HG03064 (cell line): ENCODE measurements around the gene MTF2.

Experiments used
- ATAC-seq: cut with Tn5 transposase; IDR thresholded peaks from one replicate; pipeline ENCODE4 v1.9.1; 2021; ENCODE audit warnings: low read depth; ENCODE audit not compliant: unreplicated experiment

Gene MTF2

DNA sequence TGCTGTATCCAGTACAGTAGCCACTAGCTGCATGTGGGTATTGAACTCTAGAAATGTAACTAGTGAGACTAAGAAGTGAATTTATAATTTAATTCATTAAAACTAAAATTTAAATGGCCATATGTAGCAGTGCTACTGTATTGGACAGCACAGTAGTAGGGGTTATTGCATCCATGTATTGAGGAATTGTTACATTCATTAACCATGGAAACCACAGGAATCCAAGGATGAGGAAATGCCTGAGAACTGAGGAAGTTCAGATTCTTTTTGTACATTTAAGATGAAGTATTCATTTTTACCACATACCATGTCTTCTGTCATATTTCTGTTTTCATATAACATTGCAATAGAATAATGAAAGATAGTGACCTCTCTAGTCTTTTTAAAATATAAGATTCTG, 2.6 kb downstream of the MTF2 start:
- no peak for ATAC-seq

DNA sequence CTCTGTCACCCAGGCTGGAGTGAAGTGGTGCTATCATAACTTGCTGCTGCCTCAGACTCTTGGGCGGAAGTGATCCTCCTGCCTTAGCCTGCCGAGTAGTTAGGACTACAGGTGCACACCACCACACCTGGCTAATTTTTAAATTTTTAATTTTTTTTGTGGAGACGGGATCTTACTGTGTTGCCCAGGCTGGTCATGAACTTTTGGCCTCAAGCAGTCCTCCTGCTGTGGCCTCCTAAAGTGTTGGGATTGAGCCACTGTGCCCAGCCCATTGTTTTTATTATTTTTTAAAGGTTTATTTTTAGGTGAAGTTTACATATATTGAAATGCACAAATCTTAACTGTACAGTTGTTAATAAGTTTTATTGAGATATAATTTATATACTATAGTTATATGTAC, 3.2 kb downstream of the MTF2 start:
- ATAC-seq = no peak

DNA sequence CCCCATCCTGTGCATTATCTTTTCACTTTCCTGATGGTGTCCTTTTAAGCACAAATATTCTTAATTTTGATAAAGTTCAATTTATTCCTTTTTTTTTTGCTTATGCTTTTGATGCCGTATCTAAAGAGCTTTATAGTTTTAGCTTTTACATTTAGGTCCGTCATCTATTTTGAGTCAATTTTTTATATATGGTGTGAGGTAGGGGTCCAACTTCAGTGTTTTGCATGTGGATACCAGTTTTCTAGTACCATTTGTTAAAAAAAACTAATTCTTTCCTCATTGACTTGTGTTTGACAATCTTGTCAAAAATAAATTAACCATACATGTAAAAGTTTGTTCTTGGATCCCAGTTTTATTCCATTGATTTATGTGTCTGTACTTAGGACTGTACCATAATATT, 4.9 kb downstream of the MTF2 start:
- no peak for ATAC-seq

DNA sequence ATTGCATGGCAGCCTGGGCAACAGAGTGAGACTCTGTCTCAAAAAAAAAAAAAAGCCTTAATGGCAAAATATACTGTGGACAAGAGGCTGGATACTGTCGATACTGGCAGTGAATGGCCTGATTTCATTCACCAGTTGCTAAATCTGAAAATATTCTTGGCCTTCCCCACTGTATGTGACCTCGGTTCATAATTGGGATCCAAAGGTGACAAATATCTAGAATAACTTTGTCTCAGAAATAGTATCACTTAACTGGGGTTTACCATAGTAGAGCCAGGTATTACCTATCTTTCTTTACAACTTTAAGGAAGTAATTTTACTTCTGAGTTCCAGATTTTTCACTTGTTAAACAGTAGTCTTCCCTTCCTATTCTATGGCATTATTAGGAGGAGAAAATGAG, 8.4 kb downstream of the MTF2 start:
- no peak for ATAC-seq

DNA sequence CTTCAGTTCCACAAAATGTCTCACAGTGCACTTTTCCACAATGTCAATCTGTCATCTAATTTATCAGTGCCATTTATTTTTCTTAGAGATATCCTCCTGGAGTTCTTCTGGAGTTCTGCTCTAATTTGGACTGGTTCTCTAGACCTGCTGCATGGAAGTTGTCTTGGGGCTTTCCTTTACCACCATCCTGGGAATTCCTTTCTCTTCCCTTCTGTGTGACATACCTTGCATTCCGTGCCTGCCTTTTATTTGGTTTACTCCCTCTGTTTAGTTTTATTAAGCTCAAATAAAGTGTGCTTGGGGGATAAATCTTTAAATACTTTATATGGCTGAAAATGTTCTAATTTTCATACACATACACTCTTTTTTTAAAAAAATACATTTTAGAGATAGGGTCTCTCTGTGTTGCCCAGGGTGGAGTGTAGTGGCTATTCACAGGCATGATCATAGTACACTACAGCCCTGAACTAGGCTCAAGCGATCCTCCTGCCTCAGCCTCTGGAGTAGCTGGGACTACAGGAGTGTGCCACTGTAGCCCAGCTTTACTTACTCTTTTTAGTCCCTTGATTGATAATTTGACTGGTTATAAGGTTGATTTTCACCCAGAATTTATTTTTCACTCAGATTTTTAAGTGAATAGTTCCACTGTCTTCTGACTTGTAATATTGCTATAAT, 14.4 kb downstream of the MTF2 start:
- ATAC-seq = no peak

DNA sequence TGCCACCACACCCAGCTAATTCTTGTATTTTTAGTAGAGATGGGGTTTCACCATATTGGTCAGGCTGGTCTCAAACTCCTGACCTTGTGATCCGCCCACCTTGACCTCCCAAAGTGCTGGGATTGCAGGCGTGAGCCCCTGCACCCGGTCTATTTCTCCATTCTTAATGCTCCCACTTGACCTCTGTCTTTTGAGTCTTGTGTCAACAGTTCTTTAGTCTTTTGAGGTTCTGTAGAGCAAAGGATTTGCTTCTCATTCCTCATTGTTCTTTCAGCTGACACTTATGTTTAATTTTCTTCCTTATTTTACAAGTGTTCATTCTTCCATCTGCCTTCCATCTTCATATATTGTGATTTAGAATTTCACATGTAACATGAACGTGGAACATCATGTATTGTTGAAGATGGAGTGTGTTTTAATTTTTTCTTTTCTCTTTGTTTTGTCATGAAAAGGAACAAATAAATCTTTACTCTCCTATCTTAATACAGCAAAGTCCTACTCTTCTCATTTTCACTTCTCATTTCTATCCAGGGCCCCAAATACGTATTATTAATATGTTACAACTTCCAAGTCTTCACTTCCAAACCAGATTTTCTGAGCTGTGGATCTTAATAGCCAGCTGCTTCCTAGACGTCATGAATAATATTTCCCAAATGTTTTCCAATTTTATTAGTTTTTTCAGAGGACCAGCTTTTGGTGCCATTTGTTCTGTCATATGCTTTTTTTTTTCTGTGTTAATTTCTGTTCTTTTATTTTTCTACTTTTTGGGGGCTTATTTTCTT, 16.9 kb downstream of the MTF2 start:
- no peak for ATAC-seq

DNA sequence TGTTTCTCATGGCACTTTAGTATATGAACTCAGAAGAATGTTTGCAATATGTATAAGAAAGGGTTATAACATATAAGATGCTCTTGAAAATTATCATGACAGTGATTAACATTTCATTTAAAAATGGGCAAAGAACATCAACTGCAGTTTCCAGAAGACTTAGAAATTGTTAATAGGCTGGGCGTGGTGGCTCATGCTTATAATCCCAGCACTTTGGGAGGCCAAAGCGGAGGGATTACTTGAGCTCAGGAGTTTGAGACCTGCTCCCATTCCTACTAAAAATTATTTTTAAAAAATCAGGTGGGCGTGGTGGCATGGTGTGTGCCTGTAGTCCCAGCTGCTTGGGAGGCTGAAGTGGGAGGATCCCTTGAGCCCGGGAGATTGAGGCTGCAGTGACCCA, 23.1 kb downstream of the MTF2 start:
- ATAC-seq = no peak

DNA sequence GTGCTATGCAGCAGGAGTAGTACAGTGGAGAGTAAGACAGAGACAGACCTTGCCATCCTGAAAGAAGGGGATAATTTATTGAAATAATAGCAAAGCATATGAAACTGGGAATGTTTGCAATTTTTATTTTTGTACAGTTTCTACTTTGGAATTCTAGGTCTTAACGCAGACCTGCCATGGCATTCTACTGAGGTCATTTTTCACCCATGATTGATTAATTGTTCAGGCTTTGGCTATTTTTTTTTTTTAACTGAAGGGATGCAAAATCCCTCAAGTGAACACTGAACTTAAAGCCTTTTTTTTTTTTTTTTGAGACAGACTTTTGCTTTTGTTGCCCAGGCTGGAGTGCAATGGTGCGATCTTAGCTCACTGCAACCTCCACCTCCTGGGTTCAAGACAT, 27.1 kb downstream of the MTF2 start:
- ATAC-seq = no peak

DNA sequence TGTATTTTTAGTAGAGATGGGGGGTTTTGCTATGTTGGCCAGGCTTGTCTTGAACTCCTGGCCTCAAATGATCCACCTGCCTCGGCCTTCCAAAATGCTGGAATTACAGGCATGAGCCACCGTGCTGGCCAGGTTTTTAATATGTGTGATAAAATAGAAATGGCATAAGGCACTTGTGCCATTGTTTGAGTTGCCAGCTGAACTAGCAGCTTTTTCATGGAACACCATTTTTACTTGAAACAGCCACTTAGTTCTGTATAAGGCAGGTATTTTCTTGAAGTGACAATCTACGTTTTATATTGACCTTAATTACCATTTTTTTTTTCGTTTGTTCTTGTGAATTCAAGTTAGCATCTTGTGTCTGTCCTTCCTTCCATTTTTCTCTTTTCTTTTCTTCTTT, 28.3 kb downstream of the MTF2 start:
- ATAC-seq = no peak

DNA sequence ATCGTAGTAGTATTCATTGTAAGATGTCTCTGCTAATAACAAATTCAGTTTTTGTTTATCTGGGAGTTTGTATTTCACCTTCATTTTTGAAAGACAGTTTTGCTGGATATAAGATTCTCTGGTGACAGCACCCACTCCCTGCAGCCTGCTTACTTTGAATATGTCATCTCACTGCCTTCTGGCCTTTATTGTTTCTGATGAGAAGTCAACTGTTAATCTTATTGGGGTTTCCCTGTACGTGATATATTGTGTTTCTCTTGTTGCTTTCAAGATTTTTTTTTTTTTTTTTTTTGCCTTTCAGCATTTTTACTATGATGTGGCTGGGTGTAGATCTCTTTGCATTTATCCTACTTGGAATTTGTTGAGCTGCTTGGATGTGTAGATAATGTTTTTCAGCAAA, 29.3 kb downstream of the MTF2 start:
- ATAC-seq = no peak

DNA sequence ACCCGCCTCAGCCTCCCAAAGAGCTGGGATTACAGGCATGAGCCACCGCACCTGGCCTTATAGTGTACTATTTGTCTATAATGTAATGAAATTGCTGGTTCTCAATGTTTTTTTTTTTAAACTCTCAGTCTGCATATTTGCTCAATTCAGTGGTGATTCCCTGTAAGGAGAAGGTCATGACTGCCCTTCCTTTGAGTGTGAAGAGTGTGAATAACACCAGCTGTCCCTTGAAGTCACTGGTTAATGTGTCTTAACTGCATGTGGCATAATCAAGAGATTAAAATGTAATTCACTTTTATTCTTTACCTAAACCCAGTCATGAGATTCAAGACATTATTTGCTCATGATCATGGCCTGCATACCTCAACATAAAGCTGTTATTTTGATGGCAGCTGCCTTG, 30.5 kb downstream of the MTF2 start:
- ATAC-seq = no peak

DNA sequence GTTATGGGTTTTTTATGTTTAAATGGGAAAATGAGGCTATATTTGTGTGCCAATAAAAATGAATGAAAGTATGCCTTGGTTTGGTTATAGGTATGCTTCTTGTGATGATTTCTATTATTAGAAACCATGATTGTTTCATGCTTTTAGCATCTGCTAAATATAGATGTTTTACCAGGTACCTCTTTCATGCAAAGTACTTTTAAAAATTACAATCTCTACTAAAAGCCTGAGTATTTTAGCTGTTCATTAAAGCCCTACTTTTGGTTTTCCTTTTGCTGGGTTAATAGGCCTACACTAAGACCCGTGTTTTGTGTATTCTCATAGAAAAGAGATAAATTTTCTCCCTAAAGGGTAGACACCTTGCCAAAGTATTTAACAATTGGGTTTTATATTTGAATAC, 32.0 kb downstream of the MTF2 start:
- ATAC-seq = no peak

DNA sequence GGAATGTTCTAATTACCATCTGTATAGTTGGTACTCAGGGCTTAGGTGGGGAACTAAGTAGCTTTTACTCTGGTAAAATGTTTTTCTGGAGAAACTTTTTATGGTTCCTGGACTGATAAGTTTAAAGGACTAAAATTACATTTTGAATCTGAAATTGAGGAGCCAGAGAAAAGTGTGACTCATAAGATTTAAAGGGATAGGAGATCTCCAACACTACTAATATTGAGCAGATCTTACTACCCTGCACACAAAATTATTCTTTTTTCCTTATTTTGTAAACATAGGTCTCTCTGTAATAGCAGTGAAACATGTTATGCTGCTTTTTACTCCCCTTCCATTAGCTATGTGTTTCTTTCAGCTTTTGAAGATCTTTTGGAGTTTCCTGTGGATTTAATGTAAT, 32.5 kb downstream of the MTF2 start:
- no peak for ATAC-seq

DNA sequence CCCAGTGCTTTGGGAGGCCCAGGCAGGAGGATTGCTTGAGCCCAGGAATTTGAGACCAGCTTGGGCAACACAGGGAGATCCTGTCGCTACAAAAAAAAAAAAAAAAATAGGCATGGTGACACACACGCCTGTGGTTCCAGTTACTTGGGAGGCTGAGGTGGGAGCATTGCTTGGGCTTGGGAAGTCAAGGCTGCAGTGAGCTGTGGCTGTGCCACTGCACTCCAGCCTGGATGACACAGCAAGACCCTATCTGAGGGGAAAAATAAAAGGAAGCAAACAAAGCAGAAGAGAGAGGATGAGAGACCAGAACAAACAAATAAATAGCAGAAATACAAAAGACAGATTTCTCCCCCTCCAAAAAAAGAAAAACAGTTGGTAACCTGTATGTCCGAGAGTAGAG, 34.0 kb downstream of the MTF2 start:
- ATAC-seq = no peak

DNA sequence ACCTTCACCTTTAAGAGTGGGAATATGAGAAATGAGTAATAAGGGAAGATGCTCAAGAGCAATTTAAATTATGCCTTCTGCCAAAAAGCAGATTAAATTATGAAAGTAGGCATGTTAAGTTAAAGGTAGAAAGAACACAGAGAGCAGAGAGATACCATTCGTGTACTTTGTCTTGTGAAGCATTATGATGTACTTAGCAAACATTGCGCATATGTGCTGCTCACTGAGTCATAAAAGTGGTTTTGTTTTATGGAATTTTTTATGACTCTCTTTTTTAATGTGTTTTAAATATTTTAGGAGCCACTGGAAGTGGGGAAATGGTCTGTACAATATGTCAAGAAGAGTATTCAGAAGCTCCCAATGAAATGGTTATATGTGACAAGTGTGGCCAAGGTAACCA, 35.3 kb downstream of the MTF2 start:
- ATAC-seq = no peak

DNA sequence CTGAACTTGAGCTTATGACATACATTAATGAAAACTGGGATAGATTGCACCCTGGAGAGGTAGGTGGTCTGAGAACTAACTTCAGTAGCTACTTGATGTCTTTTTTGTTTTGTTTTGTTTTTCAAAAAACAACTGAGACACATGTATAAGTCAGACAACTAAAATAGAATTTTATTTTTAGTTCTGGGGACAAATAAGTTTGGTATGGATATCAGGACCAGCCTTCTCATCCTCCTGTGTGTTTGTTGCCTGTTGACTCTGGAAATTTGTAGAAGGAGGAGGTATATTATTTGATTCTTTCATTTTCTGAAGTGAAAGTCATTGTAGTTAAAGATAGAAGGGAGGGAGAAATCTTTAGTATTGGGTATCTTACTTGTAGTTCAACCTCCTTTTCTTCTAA, 41.5 kb downstream of the MTF2 start:
- no peak for ATAC-seq

DNA sequence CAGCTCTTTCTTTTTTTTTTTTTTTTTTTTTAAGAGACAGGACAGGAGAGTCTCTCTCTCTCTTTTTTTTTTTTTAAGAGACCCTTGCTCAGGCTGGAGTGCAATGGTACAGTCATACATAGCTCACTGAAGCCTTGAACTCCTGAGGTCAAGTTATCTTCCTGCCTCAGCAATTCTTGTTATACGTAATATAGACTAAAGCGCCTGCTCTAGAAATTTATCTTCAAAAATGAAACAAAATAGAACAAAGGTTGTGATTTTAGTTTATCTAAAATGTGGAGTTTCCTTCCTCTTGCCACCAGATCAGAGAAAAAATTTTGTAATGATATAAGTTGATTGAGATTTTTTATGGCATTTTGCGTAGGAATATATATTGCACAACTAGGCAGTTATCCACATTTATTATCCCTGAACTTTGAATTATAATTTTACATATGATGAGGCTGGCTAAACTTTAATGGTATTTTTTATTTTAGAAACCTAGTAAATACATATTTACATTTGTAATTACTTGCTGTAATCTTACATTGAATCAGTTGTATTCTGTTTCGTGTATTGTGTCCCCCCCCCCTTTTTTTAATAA, 44.2 kb downstream of the MTF2 start:
- ATAC-seq = no peak

DNA sequence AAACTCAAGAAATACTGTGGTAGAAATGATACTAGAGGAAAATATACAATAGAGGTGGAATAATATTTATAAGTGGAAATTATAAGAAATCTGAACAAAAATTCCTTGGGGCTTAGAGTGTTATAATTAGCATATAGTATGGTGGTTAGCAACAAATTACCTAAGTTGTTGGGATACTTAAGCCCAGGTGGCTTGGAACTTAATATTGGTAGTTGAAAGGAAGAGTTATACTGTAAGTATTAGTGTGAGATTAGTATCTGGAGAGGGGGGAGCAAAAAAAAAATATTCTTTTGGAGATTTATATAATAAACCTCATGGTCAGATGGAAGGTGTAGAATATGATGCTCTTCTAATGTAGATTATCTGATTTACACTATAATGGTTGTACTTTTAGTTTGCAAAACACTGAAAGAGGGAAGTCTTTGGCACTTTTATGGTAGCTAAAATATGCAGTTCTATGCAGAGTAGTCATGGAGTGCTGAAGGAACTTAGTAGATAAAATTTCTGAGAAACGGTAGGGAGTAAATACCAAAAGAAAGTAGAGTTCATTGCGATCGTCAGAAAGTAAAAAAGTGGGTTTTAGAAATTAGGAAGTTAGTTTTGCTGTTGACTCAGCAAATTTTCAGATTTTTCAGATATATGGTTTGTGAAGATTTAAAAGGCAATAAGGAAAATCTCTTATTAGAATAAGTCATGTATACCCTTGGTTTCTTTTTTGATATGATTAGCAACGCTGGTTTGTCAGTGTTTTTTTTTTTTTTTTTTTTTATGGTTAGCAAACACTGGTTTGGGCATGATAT, 45.7 kb downstream of the MTF2 start:
- no peak for ATAC-seq

DNA sequence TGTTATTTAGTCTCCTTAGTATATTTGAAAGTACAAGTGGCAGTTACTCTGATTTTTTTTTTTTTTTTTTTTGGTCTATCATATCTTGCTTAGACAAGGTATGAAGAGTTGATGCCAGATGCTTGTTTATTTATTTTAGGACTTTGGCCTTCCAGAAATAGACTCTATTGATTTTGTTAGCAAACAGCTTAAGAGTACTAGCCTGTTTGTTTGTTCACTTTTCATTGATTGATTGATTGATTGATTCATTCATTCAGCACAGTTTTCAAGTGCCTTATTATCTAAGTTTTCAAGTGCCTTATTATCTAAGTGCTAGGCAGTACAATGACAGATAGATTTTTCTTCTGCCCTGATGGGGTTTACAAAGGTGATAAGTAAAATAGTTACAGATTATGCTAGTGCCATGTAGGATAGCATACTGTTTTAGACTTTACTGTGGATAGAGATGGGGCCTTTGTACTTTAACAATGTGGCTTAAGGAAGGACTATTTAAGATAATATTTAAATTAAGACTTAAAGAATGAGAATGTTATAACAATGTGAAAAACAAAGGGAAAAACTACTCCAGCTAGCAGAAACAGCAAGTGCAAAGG, 50.5 kb downstream of the MTF2 start:
- ATAC-seq = no peak

DNA sequence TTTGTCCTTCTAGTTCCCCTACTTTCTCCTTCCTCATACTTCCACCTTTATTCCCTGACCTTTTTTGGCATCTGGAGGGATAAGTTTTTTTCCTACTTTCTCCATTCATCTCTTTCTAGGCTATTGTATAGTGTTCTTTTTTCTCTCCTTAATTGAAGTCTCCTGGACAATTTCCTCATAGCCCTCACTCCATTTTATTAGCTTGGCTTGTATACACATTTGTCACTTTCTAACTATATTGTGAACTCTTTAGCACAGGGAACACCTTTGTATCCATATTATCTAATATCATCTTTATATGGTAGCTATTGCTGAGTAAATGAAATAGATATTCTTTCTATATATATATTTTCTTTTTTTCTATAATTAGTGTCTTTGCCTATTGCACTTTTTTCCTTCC, 53.6 kb downstream of the MTF2 start:
- no peak for ATAC-seq

DNA sequence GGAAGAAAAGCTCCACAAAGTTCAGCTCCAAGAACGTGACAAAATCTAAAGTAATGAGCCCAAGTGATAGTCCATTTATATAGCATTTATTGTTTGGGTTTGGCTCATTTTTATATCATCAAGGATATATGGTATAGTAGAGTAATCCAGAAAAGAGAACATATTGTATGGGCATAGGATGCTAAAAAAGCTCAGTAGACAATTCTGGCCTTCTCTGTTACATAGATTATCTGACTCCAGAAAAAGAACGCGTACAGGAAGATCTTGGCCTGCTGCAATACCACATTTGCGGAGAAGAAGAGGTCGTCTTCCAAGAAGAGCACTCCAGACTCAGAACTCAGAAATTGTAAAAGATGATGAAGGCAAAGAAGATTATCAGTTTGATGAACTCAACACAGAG, 57.4 kb downstream of the MTF2 start:
- ATAC-seq = no peak
